Activated T-helper 1 cell treated with anti-CD3 and anti-CD28 coated beads, Interleukin-12 subunit alpha, Interleukin-12 subunit beta, Interleukin-2, Interleukin-4 antibody, amounts not matched to agents 30 ng/mL and 10 ng/mL and 1 ng/mL, durations not matched to agents 14 hours and 24 hours and 36 hours (primary cell): ENCODE measurements around the gene PRXL2B. TPM values are rescaled to one million over a fixed set of nuclear protein-coding genes. Genes with fewer than 3 reads are reported as not detected.

Experiments used
- DNase-seq: peaks from one replicate; pipeline ENCODE4 v3.0.0; 2021; ENCODE audit warnings: low spot score
- H3K27ac Mint-ChIP-seq: one replicate; pipeline ENCODE4 v1.8.0; 2021; ENCODE audit warnings: mild to moderate bottlenecking, mixed read lengths
- H3K27me3 Mint-ChIP-seq: one replicate; pipeline ENCODE4 v1.8.0; 2022; ENCODE audit warnings: mild to moderate bottlenecking, moderate library complexity, mixed read lengths; ENCODE audit not compliant: insufficient read depth
- H3K36me3 Mint-ChIP-seq: one replicate; pipeline ENCODE4 v1.8.0; 2021; ENCODE audit warnings: low read depth, mixed read lengths
- H3K4me1 Mint-ChIP-seq: one replicate; pipeline ENCODE4 v1.8.0; 2021; ENCODE audit warnings: low read depth, mixed read lengths
- H3K4me3 Mint-ChIP-seq: one replicate; pipeline ENCODE4 v1.8.0; 2021; ENCODE audit warnings: mild to moderate bottlenecking, moderate library complexity, mixed read lengths
- H3K9me3 Mint-ChIP-seq: one replicate; pipeline ENCODE4 v1.8.0; 2021; ENCODE audit warnings: mixed read lengths
- intact Hi-C: fragments of 100-400 bp; cut with micrococcal nuclease; formaldehyde crosslinking; loops from one replicate; pipeline ENCODE4 v1.15.1; 2024
- total RNA-seq: library from RNA; stranded (reverse); gene quantifications from 2 replicates; pipeline ENCODE4 v1.2.3, GENCODE V29; 2022

PRXL2B gene
- total RNA-seq, 1 donor from 2014 or later = 39.5 TPM

GRCh38 chr1:2639607-2640521 lies 53.3 kb downstream of the PRXL2B start:
- DNase-seq = no peak
- intact Hi-C loops = loop anchor here (5.0 to 10.0 kb wide), 3 partner anchors 443 to 1265 kb away; partner anchors contain the start of gene C1orf174
- H3K4me1 Mint-ChIP-seq = no peaks in the 10 kb centered on the region

GRCh38 chr1:2640626-2641025 lies 54.0 kb downstream of the PRXL2B start:
- no peak for DNase-seq
- Mint-ChIP-seq H3K4me1 (no peaks in the 10 kb centered on the region), H3K9me3 (peaks cover 17% of the 10 kb centered on the region), H3K4me3 (no peak overlapping the region), H3K27me3 (no peaks in the 10 kb centered on the region), H3K27ac (no peak overlapping the region), H3K36me3 (peaks cover 1% of the 10 kb centered on the region)
- intact Hi-C loops = loop anchor here (5.0 to 10.0 kb wide), 3 partner anchors 443 to 1264 kb away; partner anchors contain the start of gene C1orf174

More at GRCh38 chr1:2639607-2640521, 53.3 kb downstream of the PRXL2B start:
- Mint-ChIP-seq H3K27me3 (no peaks in the 10 kb centered on the region), H3K4me3 (no peak overlapping the region), H3K27ac (no peak overlapping the region), H3K36me3 (peaks cover 1% of the 10 kb centered on the region), H3K9me3 (peaks cover 14% of the 10 kb centered on the region)

Other genes with a start within 250 kb of the PRXL2B start
- 8.4 and 8.6 TPM in 2 replicates for gene MORN1, start 195.2 kb upstream of the PRXL2B start, total RNA-seq
- gene RER1, start 194.9 kb upstream of the PRXL2B start, total RNA-seq = 161 and 177 TPM in 2 replicates
- 22.4 and 24.0 TPM in 2 replicates for gene PEX10, start 174.2 kb upstream of the PRXL2B start, total RNA-seq
- gene PLCH2, start 110.5 kb upstream of the PRXL2B start, total RNA-seq = 2.5 and 2.9 TPM in 2 replicates
- gene PANK4, start 60.2 kb upstream of the PRXL2B start, total RNA-seq = 65.6 and 67.6 TPM in 2 replicates
- not detected in 2 replicates for gene HES5, start 56.5 kb upstream of the PRXL2B start, total RNA-seq
- 207 and 215 TPM in 2 replicates for gene TNFRSF14, start 30.4 kb upstream of the PRXL2B start, total RNA-seq
- gene MMEL1, start 46.2 kb downstream of the PRXL2B start, total RNA-seq = 0.86 and 1.0 TPM in 2 replicates
- gene TTC34, start 214.9 kb downstream of the PRXL2B start, total RNA-seq = 1.7 and 1.8 TPM in 2 replicates